CD4-positive, alpha-beta T cell treated with Interleukin-2 at 100 ng/mL for 4 hours (primary cell): ENCODE data around the gene MAPK8.

ENCODE experiments used
- DNase-seq: peaks from one replicate; pipeline ENCODE4 v3.0.0-alpha.2; 2020; ENCODE audit warnings: low spot score

MAPK8 gene

GRCh38 chr10:48463318-48464003 is 157.0 kb downstream of the MAPK8 start:
- DNase-seq = no peak

- no peak for DNase-seq
Measured at GRCh38 chr10:48464121-48464870, 157.8 kb downstream of the MAPK8 start.

- no peak for DNase-seq
Measured at GRCh38 chr10:48464871-48465736, 158.6 kb downstream of the MAPK8 start.

GRCh38 chr10:48465860-48466521 is 159.5 kb downstream of the MAPK8 start:
- DNase-seq = no peak

- no peak for DNase-seq
Measured at GRCh38 chr10:48466611-48467240, 160.2 kb downstream of the MAPK8 start.

- no peak for DNase-seq
Measured at GRCh38 chr10:48467669-48468068, 161.2 kb downstream of the MAPK8 start.

GRCh38 chr10:48468130-48468790 is 161.8 kb downstream of the MAPK8 start:
- DNase-seq = no peak

GRCh38 chr10:48468866-48469511 is 162.5 kb downstream of the MAPK8 start:
- DNase-seq = no peak

GRCh38 chr10:48469516-48470020 is 163.1 kb downstream of the MAPK8 start:
- DNase-seq = no peak

- DNase-seq = no peak
Measured at GRCh38 chr10:48470115-48470892, 163.8 kb downstream of the MAPK8 start.

GRCh38 chr10:48470893-48471805 is 164.7 kb downstream of the MAPK8 start:
- no peak for DNase-seq

- no peak for DNase-seq
Measured at GRCh38 chr10:48472501-48473069, 166.1 kb downstream of the MAPK8 start.

GRCh38 chr10:48473704-48474103 is 167.2 kb downstream of the MAPK8 start:
- no peak for DNase-seq

- no peak for DNase-seq
Measured at GRCh38 chr10:48474765-48475365, 168.4 kb downstream of the MAPK8 start.

- DNase-seq = no peak
Measured at GRCh38 chr10:48475943-48476278, 169.4 kb downstream of the MAPK8 start.

GRCh38 chr10:48476279-48476982 is 170.0 kb downstream of the MAPK8 start:
- DNase-seq = no peak

GRCh38 chr10:48477141-48477540 is 170.7 kb downstream of the MAPK8 start:
- no peak for DNase-seq
